RWPE2 (cell line): ENCODE data around the gene SETD5.
A peak's percentile ranks its signal among the peaks of the same experiment; 100 is the strongest.

Source experiments
- ATAC-seq: fragments of 200-7000 bp; cut with Tn5 transposase; 3 replicates; pipeline ENCODE4 v1.9.1; 2021; ENCODE audit warnings: low read depth
- DNase-seq: peaks from one replicate; pipeline ENCODE4 v3.0.0-alpha.2; 2020; ENCODE audit warnings: low spot score
- H3K27ac ChIP-seq: fragments of 450-650 bp; 2 replicates; pipeline ENCODE4 v1.5.1; 2017; ENCODE audit warnings: mild to moderate bottlenecking; ENCODE audit not compliant: poor library complexity, severe bottlenecking
- H3K27me3 ChIP-seq: fragments of 250-450 bp; sonication (Bioruptor Pico); 2 replicates; pipeline ENCODE4 v1.5.1; 2021; ENCODE audit warnings: mild to moderate bottlenecking, moderate library complexity; ENCODE audit not compliant: insufficient read depth, poor library complexity, severe bottlenecking
- H3K36me3 ChIP-seq: fragments of 250-450 bp; sonication (Bioruptor Pico); 2 replicates; pipeline ENCODE4 v1.5.1; 2020; ENCODE audit warnings: low read depth, mild to moderate bottlenecking, moderate library complexity
- H3K4me1 ChIP-seq: fragments of 250-450 bp; sonication (Bioruptor Pico); 2 replicates; pipeline ENCODE4 v1.5.1; 2021; ENCODE audit warnings: mild to moderate bottlenecking, moderate library complexity; ENCODE audit not compliant: insufficient read depth, poor library complexity, severe bottlenecking
- H3K4me3 ChIP-seq: fragments of 250-450 bp; sonication (Bioruptor Pico); 2 replicates; pipeline ENCODE4 v1.5.1; 2021; ENCODE audit warnings: mild to moderate bottlenecking, moderate library complexity; ENCODE audit not compliant: severe bottlenecking
- H3K9me3 ChIP-seq: fragments of 250-450 bp; sonication (Bioruptor Pico); 2 replicates; pipeline ENCODE4 v1.5.1; 2021; ENCODE audit warnings: mild to moderate bottlenecking, moderate library complexity; ENCODE audit not compliant: severe bottlenecking
- CTCF ChIP-seq: fragments of 450-650 bp; IDR thresholded peaks from one replicate; pipeline ENCODE4 v1.5.1; 2017; ENCODE audit warnings: mild to moderate bottlenecking, moderate library complexity; ENCODE audit not compliant: poor library complexity, severe bottlenecking

SETD5 gene

GRCh38 chr3:9508781-9509180 lies 111.4 kb downstream of the SETD5 start:
- Histone ChIP-seq H3K4me3 (no peak overlapping the region), H3K4me1 (no peaks in the 10 kb centered on the region), H3K27ac (no peak overlapping the region), H3K36me3 (no peaks in the 10 kb centered on the region), H3K27me3 (peaks cover 12% of the 10 kb centered on the region), H3K9me3 (no peaks in the 10 kb centered on the region)
- no peak for TF ChIP-seq CTCF
- ATAC-seq, result peak; percentile 42; the same call in 1 of the 3 replicates
- DNase-seq, result no peak

- H3K4me1 ChIP-seq, result no peaks in the 10 kb centered on the region
- H3K27ac ChIP-seq, result no peak overlapping the region
- H3K36me3 ChIP-seq, result no peaks in the 10 kb centered on the region
- DNase-seq (no peak), ATAC-seq (no peak)
- H3K27me3 ChIP-seq, result peaks cover 12% of the 10 kb centered on the region
- no peaks in the 10 kb centered on the region for H3K9me3 ChIP-seq
- TF ChIP-seq CTCF, result no peak
- H3K4me3 ChIP-seq, result no peak overlapping the region
These were observed 115.1 kb downstream of the SETD5 start for GRCh38 chr3:9512456-9513045.

GRCh38 chr3:9514306-9514705 lies 116.9 kb downstream of the SETD5 start:
- Histone ChIP-seq H3K27me3 (peaks cover 2% of the 10 kb centered on the region), H3K36me3 (no peaks in the 10 kb centered on the region), H3K4me1 (no peaks in the 10 kb centered on the region), H3K27ac (no peak overlapping the region), H3K9me3 (no peaks in the 10 kb centered on the region), H3K4me3 (no peak overlapping the region)
- no peak for DNase-seq
- TF ChIP-seq CTCF, result no peak
- no peak for ATAC-seq

GRCh38 chr3:9514956-9515355 lies 117.5 kb downstream of the SETD5 start:
- Histone ChIP-seq H3K4me3 (no peak overlapping the region), H3K27ac (no peak overlapping the region), H3K36me3 (no peaks in the 10 kb centered on the region), H3K27me3 (no peaks in the 10 kb centered on the region), H3K4me1 (no peaks in the 10 kb centered on the region), H3K9me3 (no peaks in the 10 kb centered on the region)
- no peak for TF ChIP-seq CTCF
- DNase-seq (no peak), ATAC-seq (no peak)

GRCh38 chr3:9525078-9525477 lies 127.7 kb downstream of the SETD5 start:
- TF ChIP-seq CTCF, result no peak
- Histone ChIP-seq H3K4me3 (no peak overlapping the region), H3K27ac (no peak overlapping the region), H3K27me3 (peaks cover 3% of the 10 kb centered on the region), H3K9me3 (no peaks in the 10 kb centered on the region), H3K4me1 (no peaks in the 10 kb centered on the region), H3K36me3 (no peaks in the 10 kb centered on the region)
- ATAC-seq, result no peak
- no peak for DNase-seq
